ENCODE measurements around the gene GDI2. TPM values are rescaled to one million over a fixed set of nuclear protein-coding genes. Genes with fewer than 3 reads are reported as not detected.
"Not testable (repeated sequence)": the region's sequence is repeated elsewhere in the genome, so short reads cannot be mapped to it uniquely, and the experiment has no call there.

Gene GDI2
- total RNA-seq, 4 donors from 2014 or later, result 194 to 233 (median 210) TPM

DNA sequence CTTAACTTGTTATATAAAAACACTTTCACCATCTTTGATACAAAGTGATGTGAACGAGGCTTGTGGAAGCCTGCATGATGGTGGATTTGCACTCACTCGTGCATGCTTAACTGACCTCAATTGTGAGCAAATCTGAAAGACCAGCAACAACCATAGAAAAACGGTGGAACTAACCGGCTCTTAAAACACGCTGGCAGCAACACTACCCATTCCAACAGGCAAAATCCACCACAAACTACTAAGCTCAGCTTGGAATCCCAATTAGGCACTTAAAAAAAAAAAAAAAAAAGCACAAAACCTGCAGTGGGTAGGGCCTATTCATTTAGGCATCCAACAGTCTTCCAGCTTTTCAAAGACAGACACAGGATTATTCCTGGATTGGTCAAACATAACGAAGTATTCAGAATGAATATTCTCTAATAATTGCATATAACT is 1.8 kb downstream of the GDI2 start:
- Histone ChIP-seq H3K4me3 (peak overlapping the region; percentile 81 to 100 (median 96)), H3K36me3 (no peaks in the 10 kb centered on the region), H3K27ac (replicated peaks in 1 of 4) (no peak overlapping the region), H3K4me1 (peaks cover 50 to 70% (median 67%) of the 10 kb centered on the region in 4 donors), H3K9me3 (no peaks in the 10 kb centered on the region), H3K27me3 (no peaks in the 10 kb centered on the region)
- no peak for DNase-seq (ENCODE audit: extremely low spot score)
- intact Hi-C loops (cut with DNase I), result loop anchor here (5.0 kb wide), 4 partner anchors 34 to 124 kb away; partner anchors contain the start of gene FBH1
- TF ChIP-seq POLR2AphosphoS5 (IDR thresholded peaks at IDR 0.05) (no peak), POLR2A (IDR thresholded peaks at IDR 0.05; ENCODE audit: low read depth) (no peak), EP300 (IDR thresholded peaks at IDR 0.05) (no peak)
- TF ChIP-seq, protein P1, sequence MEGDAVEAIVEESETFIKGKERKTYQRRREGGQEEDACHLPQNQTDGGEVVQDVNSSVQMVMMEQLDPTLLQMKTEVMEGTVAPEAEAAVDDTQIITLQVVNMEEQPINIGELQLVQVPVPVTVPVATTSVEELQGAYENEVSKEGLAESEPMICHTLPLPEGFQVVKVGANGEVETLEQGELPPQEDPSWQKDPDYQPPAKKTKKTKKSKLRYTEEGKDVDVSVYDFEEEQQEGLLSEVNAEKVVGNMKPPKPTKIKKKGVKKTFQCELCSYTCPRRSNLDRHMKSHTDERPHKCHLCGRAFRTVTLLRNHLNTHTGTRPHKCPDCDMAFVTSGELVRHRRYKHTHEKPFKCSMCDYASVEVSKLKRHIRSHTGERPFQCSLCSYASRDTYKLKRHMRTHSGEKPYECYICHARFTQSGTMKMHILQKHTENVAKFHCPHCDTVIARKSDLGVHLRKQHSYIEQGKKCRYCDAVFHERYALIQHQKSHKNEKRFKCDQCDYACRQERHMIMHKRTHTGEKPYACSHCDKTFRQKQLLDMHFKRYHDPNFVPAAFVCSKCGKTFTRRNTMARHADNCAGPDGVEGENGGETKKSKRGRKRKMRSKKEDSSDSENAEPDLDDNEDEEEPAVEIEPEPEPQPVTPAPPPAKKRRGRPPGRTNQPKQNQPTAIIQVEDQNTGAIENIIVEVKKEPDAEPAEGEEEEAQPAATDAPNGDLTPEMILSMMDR (IDR thresholded peaks at IDR 0.05), result no peak
- 5% methylated on average over 6 of the region's 6 CpGs for WGBS

DNA sequence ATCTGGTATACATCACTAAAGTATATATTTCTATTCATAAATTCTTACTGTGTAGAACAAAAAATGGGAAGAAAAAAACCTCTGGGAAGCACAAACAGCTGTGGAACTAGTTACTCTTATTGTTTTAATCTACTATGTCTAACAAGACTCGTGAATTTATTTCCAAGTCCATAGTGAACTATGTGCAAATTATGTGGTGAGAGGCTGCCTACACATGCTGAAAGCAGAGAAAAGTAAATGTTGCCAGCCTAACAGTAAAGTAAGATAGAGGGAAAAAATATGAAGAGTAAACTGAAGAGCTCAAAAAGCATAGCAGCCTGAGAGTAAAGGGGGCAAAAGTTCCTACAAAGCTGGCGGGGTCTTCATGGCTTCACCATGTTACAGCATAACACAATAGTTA is 3.0 kb downstream of the GDI2 start:
- Histone ChIP-seq H3K27ac (replicated peaks in 1 of 4) (no peak overlapping the region), H3K9me3 (no peaks in the 10 kb centered on the region), H3K4me1 (peaks cover 50 to 79% (median 71%) of the 10 kb centered on the region in 4 donors), H3K27me3 (no peaks in the 10 kb centered on the region), H3K4me3 (no peak overlapping the region), H3K36me3 (peaks cover 0 to 5% (median 2%) of the 10 kb centered on the region in 4 donors)
- no peak for DNase-seq (ENCODE audit: extremely low spot score)
- TF ChIP-seq EP300 (IDR thresholded peaks at IDR 0.05), result no peak
- intact Hi-C loops (cut with DNase I), result loop anchor here (5.0 kb wide), 4 partner anchors 33 to 123 kb away; partner anchors contain the start of gene FBH1
- WGBS, result 56% methylated on average over 2 of the region's 2 CpGs

DNA sequence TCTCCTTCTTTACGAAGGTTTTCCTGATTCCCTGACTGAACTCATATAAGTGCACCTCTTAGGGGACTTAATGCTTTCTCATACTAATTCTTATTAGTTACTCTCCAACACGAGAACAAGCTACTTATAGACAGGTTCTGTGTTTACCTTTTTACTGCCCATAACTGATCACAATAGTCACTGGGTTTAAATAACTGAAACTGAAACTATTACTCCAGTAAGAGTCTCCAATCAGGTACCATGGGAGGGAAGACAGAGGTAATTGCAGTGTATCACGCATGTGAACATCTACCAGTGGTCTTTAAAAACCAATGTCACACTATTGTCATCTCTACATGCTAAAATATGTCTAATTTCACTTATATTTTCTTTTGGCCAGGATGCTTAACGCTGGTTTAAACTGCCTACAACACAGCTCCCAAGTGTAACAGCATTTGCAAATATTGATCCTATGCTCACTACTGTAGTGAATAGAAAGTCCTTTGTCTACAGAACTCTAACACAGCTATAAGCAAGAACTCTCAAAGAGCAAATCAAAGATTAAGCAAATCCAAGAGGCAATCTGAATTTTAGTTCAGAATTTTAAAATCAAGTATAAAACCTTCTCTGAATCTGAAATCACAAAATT is 3.6 kb downstream of the GDI2 start:
- Histone ChIP-seq H3K36me3 (peaks cover 0 to 5% (median 2%) of the 10 kb centered on the region in 4 donors), H3K4me3 (peak overlapping the region in 1 of 4 donors; percentile 1), H3K9me3 (no peaks in the 10 kb centered on the region), H3K27ac (replicated peaks in 1 of 4) (no peak overlapping the region), H3K27me3 (no peaks in the 10 kb centered on the region), H3K4me1 (peaks cover 48 to 75% (median 68%) of the 10 kb centered on the region in 4 donors)
- TF ChIP-seq, protein P1 (IDR thresholded peaks at IDR 0.05), result no peak
- TF ChIP-seq POLR2AphosphoS5 (IDR thresholded peaks at IDR 0.05) (no peak), EP300 (IDR thresholded peaks at IDR 0.05) (no peak), POLR2A (IDR thresholded peaks at IDR 0.05; ENCODE audit: low read depth) (no peak)
- DNase-seq (ENCODE audit: extremely low spot score), result no peak
- 54% methylated on average over 4 of the region's 4 CpGs for WGBS
- intact Hi-C loops (cut with DNase I), result loop anchor here (5.0 kb wide), 4 partner anchors 32 to 122 kb away; partner anchors contain the start of gene FBH1

DNA sequence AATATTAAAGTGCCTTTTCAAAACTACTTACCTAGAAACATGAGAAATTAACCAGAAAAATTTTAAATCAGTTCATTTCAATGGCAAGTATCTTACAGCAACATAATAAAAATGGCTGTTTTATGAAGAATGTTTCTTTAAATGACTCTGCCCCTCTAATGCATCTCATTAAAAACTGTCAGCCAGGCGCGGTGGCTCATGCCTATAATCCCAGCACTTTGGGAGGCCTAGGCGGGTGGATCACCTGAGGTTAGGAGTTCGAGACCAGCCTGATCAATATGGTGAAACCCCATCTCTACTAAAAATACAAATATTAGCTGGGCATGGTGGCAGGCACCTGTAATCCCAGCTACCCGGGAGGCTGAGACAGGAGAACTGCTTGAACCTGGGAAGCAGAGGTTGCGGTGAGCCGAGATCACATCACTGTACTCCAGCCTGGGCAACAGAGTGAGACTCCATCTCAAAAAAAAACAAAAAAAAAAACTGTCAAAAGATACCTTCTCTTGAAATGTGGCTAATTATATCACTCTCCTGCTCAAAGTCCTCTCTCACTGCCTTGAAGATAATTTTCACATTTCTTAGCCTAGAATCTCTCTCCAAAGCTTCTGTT is 4.3 kb downstream of the GDI2 start:
- 94% methylated on average over 7 of the region's 7 CpGs for WGBS
- DNase-seq (ENCODE audit: extremely low spot score); intact Hi-C loops (cut with DNase I); H3K36me3 ChIP-seq; H3K27me3 ChIP-seq; H3K27ac ChIP-seq (replicated peaks in 1 of 4); H3K9me3 ChIP-seq: not testable (repeated sequence)
- H3K4me3 ChIP-seq, result peak overlapping the region in 1 of 4 donors; percentile 1
- H3K4me1 ChIP-seq, result peaks cover 42 to 67% (median 60%) of the 10 kb centered on the region in 4 donors

DNA sequence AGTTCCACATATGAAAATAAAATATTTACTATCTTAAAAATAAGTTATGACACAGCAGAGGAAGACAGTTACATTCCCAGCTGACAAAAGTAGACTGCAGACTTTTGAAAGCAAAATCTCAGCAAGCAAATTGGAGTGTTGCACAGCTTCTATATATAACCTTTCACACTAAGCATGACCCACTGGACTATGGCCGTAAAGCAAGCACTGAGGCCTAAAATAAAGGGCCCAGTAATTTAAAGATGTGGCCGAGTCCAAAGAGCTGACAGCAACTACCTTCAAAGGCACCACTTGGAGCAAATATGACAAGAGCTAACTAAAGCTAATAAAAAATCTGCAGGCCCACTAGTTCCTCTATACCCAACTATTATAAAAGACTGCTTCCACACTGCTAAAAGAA is 6.5 kb downstream of the GDI2 start:
- Histone ChIP-seq H3K27ac (replicated peaks in 1 of 4) (no peak overlapping the region), H3K9me3 (no peaks in the 10 kb centered on the region), H3K4me1 (peaks cover 39 to 62% (median 59%) of the 10 kb centered on the region in 4 donors), H3K27me3 (no peaks in the 10 kb centered on the region), H3K4me3 (no peak overlapping the region), H3K36me3 (peaks cover 0 to 5% (median 2%) of the 10 kb centered on the region in 4 donors)
- DNase-seq (ENCODE audit: extremely low spot score), result no peak
- intact Hi-C loops (cut with DNase I), result no loop called here
- WGBS, result 54% methylated on average over 2 of the region's 2 CpGs
- TF ChIP-seq POLR2AphosphoS5 (IDR thresholded peaks at IDR 0.05), result no peak

DNA sequence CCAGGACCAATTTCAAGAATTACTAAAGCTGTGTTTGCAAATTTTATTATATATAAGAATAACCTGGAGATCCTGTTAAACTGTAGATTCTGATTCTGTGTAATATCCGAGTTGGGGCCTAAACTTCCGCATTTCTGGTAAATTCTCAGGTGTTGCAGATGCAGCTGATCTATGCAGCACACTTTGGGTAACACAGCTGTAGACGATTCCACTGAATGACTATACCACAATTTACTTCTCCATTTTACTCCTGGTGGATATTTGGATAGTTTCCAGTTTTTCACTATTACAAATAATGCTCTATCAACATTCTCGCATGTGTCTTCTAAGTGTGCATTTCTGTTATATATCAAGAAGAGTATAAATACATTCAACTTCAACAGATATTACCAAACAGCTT is 7.5 kb downstream of the GDI2 start:
- H3K4me1 ChIP-seq, result peaks cover 30 to 57% (median 49%) of the 10 kb centered on the region in 4 donors
- 76% methylated on average over 4 of the region's 4 CpGs for WGBS
- H3K4me3 ChIP-seq, result no peak overlapping the region
- H3K9me3 ChIP-seq, result no peaks in the 10 kb centered on the region
- DNase-seq (ENCODE audit: extremely low spot score), result no peak
- no peak for TF ChIP-seq POLR2A (IDR thresholded peaks at IDR 0.05; ENCODE audit: low read depth)
- no peak for TF ChIP-seq POLR2AphosphoS5 (IDR thresholded peaks at IDR 0.05)
- TF ChIP-seq EP300 (IDR thresholded peaks at IDR 0.05), result no peak
- TF ChIP-seq, protein P1 (IDR thresholded peaks at IDR 0.05), result no peak
- no peak overlapping the region for H3K27ac ChIP-seq (replicated peaks in 1 of 4)
- intact Hi-C loops (cut with DNase I), result no loop called here
- H3K27me3 ChIP-seq, result no peaks in the 10 kb centered on the region
- peaks cover 0 to 5% (median 2%) of the 10 kb centered on the region in 4 donors for H3K36me3 ChIP-seq

Measured in esophagus muscularis mucosa (tissue), 4 donors.